ENCODE measurements around the gene THRB. TPM values are rescaled to one million over a fixed set of nuclear protein-coding genes. Genes with fewer than 3 reads are reported as not detected.

The THRB gene
- total RNA-seq, 4 donors from 2014 or later: 3.7 to 11.3 (median 6.1) TPM

GRCh38 chr3:24363242-24363641 lies 131.4 kb downstream of the THRB start:
- H3K36me3 ChIP-seq: no peaks in the 10 kb centered on the region
- H3K27me3 ChIP-seq: peaks cover 0 to 14% (median 0%) of the 10 kb centered on the region in 4 donors
- no peaks in the 10 kb centered on the region for H3K9me3 ChIP-seq
- H3K27ac ChIP-seq: no peak overlapping the region
- H3K4me3 ChIP-seq: no peak overlapping the region
- DNase-seq: no peak
- 0 to 20% methylated on average over 1 of the region's 1 CpG for WGBS, 2 donors
- H3K4me1 ChIP-seq: peaks cover 0 to 46% (median 15%) of the 10 kb centered on the region in 3 donors
- TF ChIP-seq POLR2A (IDR thresholded peaks at IDR 0.05) (no peak), CTCF (IDR thresholded peaks at IDR 0.05) (no peak)
- intact Hi-C loops (cut with DNase I): no loop called here

GRCh38 chr3:24361623-24362022 lies 133.0 kb downstream of the THRB start:
- Histone ChIP-seq H3K4me1 (peaks cover 0 to 41% (median 15%) of the 10 kb centered on the region in 3 donors), H3K27ac (no peak overlapping the region), H3K9me3 (no peaks in the 10 kb centered on the region), H3K36me3 (no peaks in the 10 kb centered on the region), H3K27me3 (peaks cover 0 to 6% (median 0%) of the 10 kb centered on the region in 4 donors), H3K4me3 (no peak overlapping the region)
- intact Hi-C loops (cut with DNase I): no loop called here
- no peak for TF ChIP-seq CTCF (IDR thresholded peaks at IDR 0.05)
- TF ChIP-seq POLR2A (IDR thresholded peaks at IDR 0.05): no peak
- DNase-seq: no peak
- 85 to 87% methylated on average over 2 of the region's 2 CpGs for WGBS, 2 donors

- H3K36me3 ChIP-seq: no peaks in the 10 kb centered on the region
- peaks cover 0 to 39% (median 15%) of the 10 kb centered on the region in 3 donors for H3K4me1 ChIP-seq
- no peak for TF ChIP-seq CTCF (IDR thresholded peaks at IDR 0.05)
- TF ChIP-seq POLR2A (IDR thresholded peaks at IDR 0.05): no peak
- DNase-seq: no peak
- intact Hi-C loops (cut with DNase I): no loop called here
- no peaks in the 10 kb centered on the region for H3K9me3 ChIP-seq
- H3K27ac ChIP-seq: no peak overlapping the region
- H3K4me3 ChIP-seq: no peak overlapping the region
- no peaks in the 10 kb centered on the region for H3K27me3 ChIP-seq
These were observed 133.7 kb downstream of the THRB start for GRCh38 chr3:24360957-24361356.

- intact Hi-C loops (cut with DNase I): no loop called here
- TF ChIP-seq CTCF (IDR thresholded peaks at IDR 0.05) (no peak), POLR2A (IDR thresholded peaks at IDR 0.05) (no peak)
- H3K4me1 ChIP-seq: peaks cover 0 to 28% (median 7%) of the 10 kb centered on the region in 3 donors
- no peak for DNase-seq
- H3K4me3 ChIP-seq: no peak overlapping the region
- 59 to 74% methylated on average over 5 of the region's 5 CpGs for WGBS, 2 donors
- H3K9me3 ChIP-seq: no peaks in the 10 kb centered on the region
- H3K27ac ChIP-seq: no peak overlapping the region
- no peaks in the 10 kb centered on the region for H3K36me3 ChIP-seq
- no peaks in the 10 kb centered on the region for H3K27me3 ChIP-seq
These were observed 134.8 kb downstream of the THRB start for GRCh38 chr3:24359645-24360462.

GRCh38 chr3:24359102-24359501 lies 135.5 kb downstream of the THRB start:
- H3K4me3 ChIP-seq: no peak overlapping the region
- no peak for DNase-seq
- TF ChIP-seq POLR2A (IDR thresholded peaks at IDR 0.05): no peak
- no peak for TF ChIP-seq CTCF (IDR thresholded peaks at IDR 0.05)
- 91 to 92% methylated on average over 1 of the region's 1 CpG for WGBS, 2 donors
- H3K4me1 ChIP-seq: peaks cover 0 to 22% (median 6%) of the 10 kb centered on the region in 3 donors
- intact Hi-C loops (cut with DNase I): no loop called here
- H3K27ac ChIP-seq: no peak overlapping the region
- H3K27me3 ChIP-seq: no peaks in the 10 kb centered on the region
- H3K9me3 ChIP-seq: no peaks in the 10 kb centered on the region
- H3K36me3 ChIP-seq: no peaks in the 10 kb centered on the region

Data from esophagus squamous epithelium (tissue), 5 donors.